GM12874 (cell line): ENCODE data around the gene YPEL1.

Experiments
- CTCF ChIP-seq: IDR thresholded peaks from 2 replicates; pipeline ENCODE4 v1.5.1; 2011; ENCODE audit warnings: low read depth, mild to moderate bottlenecking, control low read depth, low read length, moderate library complexity; ENCODE audit not compliant: insufficient read depth

Gene YPEL1

DNA sequence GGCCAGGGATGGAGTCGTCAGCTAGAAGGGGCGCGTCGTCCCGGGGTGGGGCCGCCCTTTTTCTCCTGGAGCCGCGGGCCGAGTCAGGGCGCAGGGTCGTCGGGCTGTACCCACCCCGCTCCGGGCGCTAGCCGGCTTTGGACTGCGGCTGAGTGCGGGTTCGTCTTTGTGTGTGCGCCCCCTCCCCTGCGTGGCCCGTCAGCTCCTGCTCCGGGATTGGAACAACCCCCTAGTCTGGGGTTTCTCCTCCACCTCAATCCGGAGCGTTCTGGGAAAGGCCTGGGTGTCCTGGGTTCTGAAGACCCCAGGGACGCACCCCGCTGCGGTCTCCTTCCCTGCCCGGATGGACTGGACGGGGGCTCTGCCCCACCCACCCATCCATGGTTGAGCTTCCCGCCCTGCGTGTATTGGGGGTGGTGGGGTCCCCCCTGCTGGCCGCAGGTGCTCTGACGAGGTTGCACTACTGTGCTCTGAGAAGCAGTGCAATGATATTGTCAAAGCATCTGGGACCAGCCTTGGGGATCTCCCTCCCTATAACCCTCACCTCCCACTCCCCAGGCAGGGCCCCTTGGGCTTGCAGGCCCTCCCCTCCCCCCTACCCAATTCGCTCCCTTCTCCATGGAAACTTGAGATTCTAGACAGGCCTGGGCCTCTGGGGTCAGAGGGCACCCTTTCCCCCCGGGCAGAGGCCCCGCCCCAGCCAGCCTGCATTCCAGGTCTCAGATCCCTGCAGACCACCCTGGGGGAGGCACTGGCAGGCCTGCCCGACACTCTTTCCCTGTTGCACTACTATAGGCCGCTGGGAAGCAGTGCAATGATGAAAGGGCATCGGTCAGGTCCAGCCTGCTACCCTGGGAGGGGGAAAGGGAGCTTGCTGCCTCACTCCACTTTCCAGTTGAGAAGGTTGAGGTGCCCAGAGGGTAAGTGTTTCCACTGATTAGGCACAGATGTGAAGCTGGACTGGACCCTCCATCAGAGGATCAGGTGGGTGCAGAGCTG, 82.7 kb downstream of the YPEL1 start:
- TF ChIP-seq CTCF = 0 out of 2 replicates have a peak, but pooled peaks have one; percentile 17

- no peak for TF ChIP-seq CTCF
Observed at GRCh38 chr22:21652010-21652546, 83.5 kb downstream of the YPEL1 start.

DNA sequence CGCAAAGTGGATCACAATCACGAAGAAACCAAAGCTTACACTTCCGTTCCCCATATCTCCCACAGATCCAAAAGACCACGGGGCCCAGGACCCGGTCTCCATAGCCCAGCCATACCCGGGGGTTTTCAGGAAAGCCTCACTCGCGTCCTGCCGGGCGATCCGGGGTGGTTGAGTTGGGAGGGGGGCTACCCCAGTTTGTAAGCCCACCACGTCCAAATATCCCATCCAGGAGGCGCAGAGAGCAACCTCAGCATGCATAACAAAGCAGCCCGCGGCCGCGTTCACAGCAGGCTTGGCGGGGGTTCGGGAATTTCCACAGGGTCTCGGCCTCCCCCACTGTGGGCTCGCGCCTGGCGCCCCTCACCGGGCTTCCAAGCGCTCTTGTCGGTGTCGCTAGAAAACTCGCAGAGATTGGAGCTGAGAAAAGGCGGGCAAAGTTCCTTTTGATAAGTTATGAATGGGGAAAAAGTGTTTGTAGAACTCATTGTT, 84.0 kb downstream of the YPEL1 start:
- no peak for TF ChIP-seq CTCF

GRCh38 chr22:21650823-21651520, 84.6 kb downstream of the YPEL1 start:
- no peak for TF ChIP-seq CTCF

- no peak for TF ChIP-seq CTCF
Observed at GRCh38 chr22:21650280-21650679, 85.3 kb downstream of the YPEL1 start.
